ENCODE measurements around the gene PGM5. TPM values are rescaled to one million over a fixed set of nuclear protein-coding genes. Genes with fewer than 3 reads are reported as not detected.

The PGM5 gene
- total and polyA plus RNA-seq, 5 experiments from 2014 or later: not detected

DNA sequence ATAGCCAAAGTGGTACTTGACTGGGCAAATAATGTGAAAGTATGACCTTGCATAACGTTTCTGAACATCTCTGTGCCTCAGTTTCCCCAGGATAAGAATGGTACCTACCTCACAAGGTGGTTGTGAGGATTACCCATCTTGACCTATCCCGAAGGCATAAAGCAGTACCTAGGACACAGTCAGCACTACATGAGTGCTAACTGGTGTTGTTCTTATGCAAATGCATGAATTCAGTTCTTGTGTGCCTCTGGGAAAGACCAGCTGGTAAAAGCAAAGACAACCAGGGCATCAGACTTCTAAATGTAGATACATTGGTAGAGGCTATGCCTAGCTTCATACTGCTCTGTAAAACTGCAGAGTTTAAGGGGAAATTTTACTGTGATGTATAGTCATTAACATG is 206.1 kb downstream of the PGM5 start:
- Mint-ChIP-seq H3K9me3 (no peaks in the 10 kb centered on the region), H3K36me3 (no peaks in the 10 kb centered on the region), H3K27me3 (peaks cover 4 to 47% (median 18%) of the 10 kb centered on the region in 5 donors), H3K27ac (no peak overlapping the region), H3K4me1 (peaks cover 1 to 18% (median 10%) of the 10 kb centered on the region in 4 donors), H3K4me3 (no peak overlapping the region)
- DNase-seq (no peak), ATAC-seq (no peak)
- POLR2A ChIA-PET: no interaction called here

DNA sequence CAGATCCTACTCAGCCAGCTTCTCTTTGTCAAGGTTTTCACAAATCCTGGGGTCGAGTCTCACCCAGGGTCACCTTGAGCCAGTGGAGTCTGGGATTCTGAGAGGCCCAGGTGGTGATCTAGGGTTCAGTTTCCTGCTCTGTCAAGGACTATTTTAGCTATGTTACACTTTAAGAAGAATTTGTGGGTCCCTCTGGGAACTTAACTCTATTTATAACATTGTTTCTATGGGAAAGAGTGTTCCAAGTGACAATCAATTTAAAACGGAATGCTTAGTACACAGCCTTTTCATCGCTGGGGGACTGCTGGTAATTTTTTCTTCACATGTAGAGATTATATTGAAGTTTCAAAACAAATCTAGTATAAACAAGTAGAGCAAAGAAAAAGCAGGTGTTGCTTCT is 211.2 kb downstream of the PGM5 start:
- H3K36me3 Mint-ChIP-seq: peaks cover 0 to 5% (median 2%) of the 10 kb centered on the region in 3 donors
- H3K9me3 Mint-ChIP-seq: peaks cover 0 to 9% (median 5%) of the 10 kb centered on the region in 9 donors
- H3K4me3 Mint-ChIP-seq: no peak overlapping the region
- no peaks in the 10 kb centered on the region for H3K4me1 Mint-ChIP-seq
- DNase-seq (no peak), ATAC-seq (no peak)
- POLR2A ChIA-PET: no interaction called here
- H3K27me3 Mint-ChIP-seq: peaks cover 13 to 46% (median 36%) of the 10 kb centered on the region in 5 donors
- peak overlapping the region in 1 of 10 donors; percentile 34 for H3K27ac Mint-ChIP-seq

DNA sequence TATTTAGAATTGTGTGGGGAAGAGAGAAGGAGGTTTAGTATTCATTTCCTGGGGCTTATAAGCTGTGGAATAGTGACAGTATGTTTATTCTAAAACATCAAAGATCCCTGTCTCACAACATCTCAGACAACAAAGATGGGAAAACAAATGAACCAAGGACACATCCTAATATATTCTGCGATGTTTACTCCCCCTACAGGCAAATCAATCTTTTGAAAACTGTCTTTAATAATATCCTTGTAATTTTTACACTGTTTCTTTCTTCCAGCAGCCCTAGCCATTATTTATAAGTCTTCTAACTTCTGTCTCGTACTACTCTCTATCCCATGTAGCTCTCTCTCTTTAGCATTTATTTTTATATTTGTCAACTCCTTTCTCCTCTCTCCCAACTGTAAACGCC is 217.7 kb downstream of the PGM5 start:
- Mint-ChIP-seq H3K36me3 (peaks cover 0 to 5% (median 2%) of the 10 kb centered on the region in 3 donors), H3K4me1 (peaks cover 0 to 13% (median 0%) of the 10 kb centered on the region in 4 donors), H3K9me3 (peaks cover 0 to 9% (median 5%) of the 10 kb centered on the region in 9 donors), H3K4me3 (no peak overlapping the region), H3K27ac (no peak overlapping the region), H3K27me3 (peaks cover 2 to 14% (median 8%) of the 10 kb centered on the region in 5 donors)
- POLR2A ChIA-PET: no interaction called here
- no peak for DNase-seq
- no peak for ATAC-seq

DNA sequence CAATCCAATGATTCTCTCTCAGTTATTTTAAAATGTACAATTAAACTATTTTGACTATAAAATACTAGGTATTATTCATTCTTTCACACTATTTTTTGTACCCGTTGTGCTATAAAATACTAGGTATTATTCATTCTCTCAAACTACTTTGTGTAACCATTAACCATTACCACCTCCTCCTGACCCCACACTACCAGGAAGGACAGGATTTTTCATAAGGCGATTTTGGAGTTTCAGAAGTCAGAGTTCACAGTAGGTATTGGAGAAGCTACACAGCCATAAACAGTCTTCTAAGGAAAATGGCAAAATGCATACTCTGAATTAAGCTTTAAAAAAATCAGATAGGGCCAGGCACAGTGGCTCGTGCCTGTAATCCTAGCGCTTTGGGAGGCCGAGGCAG is 219.4 kb downstream of the PGM5 start:
- DNase-seq (no peak), ATAC-seq (no peak)
- Mint-ChIP-seq H3K4me3 (no peak overlapping the region), H3K27ac (no peak overlapping the region), H3K4me1 (peaks cover 0 to 13% (median 0%) of the 10 kb centered on the region in 4 donors), H3K27me3 (peaks cover 0 to 12% (median 6%) of the 10 kb centered on the region in 5 donors), H3K36me3 (peaks cover 0 to 5% (median 2%) of the 10 kb centered on the region in 3 donors), H3K9me3 (peaks cover 0 to 9% (median 3%) of the 10 kb centered on the region in 9 donors)
- POLR2A ChIA-PET: no interaction called here

DNA sequence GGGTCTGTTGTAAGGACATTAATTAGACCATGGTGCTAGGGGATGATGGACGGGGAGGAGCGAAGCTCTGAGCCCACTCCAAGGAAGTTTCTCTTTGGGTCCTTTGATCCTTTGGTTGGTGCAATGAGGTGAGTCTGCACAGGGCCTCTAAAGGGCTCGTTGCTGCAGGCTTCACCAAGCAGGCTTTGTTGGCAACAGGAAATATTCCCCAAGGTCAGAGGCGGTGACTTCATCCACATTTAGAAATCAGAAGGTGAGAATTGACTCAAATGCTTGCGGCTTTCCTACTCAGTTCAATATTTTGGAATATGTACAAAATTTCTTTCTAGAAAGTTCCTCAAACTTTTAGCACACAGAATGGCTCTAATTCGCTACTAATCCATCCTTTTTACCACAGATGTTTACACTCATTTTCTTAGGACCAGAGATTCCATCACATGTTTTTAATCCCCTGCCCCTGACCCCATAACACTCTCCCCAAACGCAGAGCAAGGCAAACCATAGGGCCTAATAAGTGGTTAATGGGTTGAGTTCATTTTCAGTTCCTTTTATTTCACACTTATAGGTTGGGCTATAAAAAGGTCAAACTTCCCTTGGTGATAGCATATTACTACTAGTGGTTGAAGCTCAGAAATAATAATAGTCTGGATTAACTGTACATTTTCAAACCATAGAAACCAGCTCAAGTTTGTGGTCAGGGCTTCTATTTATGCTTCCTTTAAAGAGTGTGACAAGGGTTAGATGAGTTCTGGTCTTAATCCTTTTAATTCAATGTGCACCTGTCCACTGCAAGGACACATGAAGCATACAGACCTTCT is 221.6 kb downstream of the PGM5 start:
- POLR2A ChIA-PET: no interaction called here
- no peak overlapping the region for H3K27ac Mint-ChIP-seq
- no peaks in the 10 kb centered on the region for H3K9me3 Mint-ChIP-seq
- ATAC-seq (no peak), DNase-seq (no peak)
- H3K36me3 Mint-ChIP-seq: no peaks in the 10 kb centered on the region
- H3K4me3 Mint-ChIP-seq: no peak overlapping the region
- H3K27me3 Mint-ChIP-seq: peaks cover under 1 to 16% (median 7%) of the 10 kb centered on the region in 5 donors
- peaks cover 0 to 13% (median 0%) of the 10 kb centered on the region in 4 donors for H3K4me1 Mint-ChIP-seq

Other genes starting within 250 kb of the PGM5 start
- 10 to 100 TPM; 53.7 to 55.4 TPM for gene ZNG1C, start 114.6 kb upstream of the PGM5 start, total RNA-seq
- 10 to 100 TPM; 20.3 to 23.3 (median 20.4) TPM for gene ZNG1C, start 114.6 kb upstream of the PGM5 start, polyA plus RNA-seq
- gene FOXD4L3, start 53.7 kb upstream of the PGM5 start, total RNA-seq: under 1 TPM; 0.25 to 0.29 TPM
- gene FOXD4L3, start 53.7 kb upstream of the PGM5 start, polyA plus RNA-seq: not detected
- not detected for gene TMEM252, start 184.3 kb downstream of the PGM5 start, total RNA-seq
- not detected for gene TMEM252, start 184.3 kb downstream of the PGM5 start, polyA plus RNA-seq